GM11168 (cell line): ENCODE results near the gene SURF1.
"Not testable (repeated sequence)": the region's sequence is repeated elsewhere in the genome, so short reads cannot be mapped to it uniquely, and the experiment has no call there.

ENCODE experiments used
- in situ Hi-C: fragments of 300-500 bp; cut with MboI; formaldehyde crosslinking; loops from one replicate; pipeline ENCODE4 v1.12.0; 2022; ENCODE audit warnings: low sequenced_read_pairs; ENCODE audit not compliant: unreplicated experiment

Gene SURF1

GRCh38 chr9:133384736-133385321 is 28.5 kb upstream of the SURF1 start:
- in situ Hi-C loops, result no loop called here

- in situ Hi-C loops, result no loop called here
These were observed 27.2 kb upstream of the SURF1 start for GRCh38 chr9:133383438-133383837.

GRCh38 chr9:133382507-133383141 is 26.3 kb upstream of the SURF1 start:
- in situ Hi-C loops, result no loop called here

GRCh38 chr9:133380734-133381133 is 24.4 kb upstream of the SURF1 start:
- in situ Hi-C loops, result no loop called here

GRCh38 chr9:133379153-133380086 is 23.1 kb upstream of the SURF1 start:
- in situ Hi-C loops, result no loop called here

- in situ Hi-C loops, result no loop called here
These were observed 22.2 kb upstream of the SURF1 start for GRCh38 chr9:133378408-133378962.

- in situ Hi-C loops, result no loop called here
These were observed 21.5 kb upstream of the SURF1 start for GRCh38 chr9:133377721-133378216.

- in situ Hi-C loops, result not testable (repeated sequence)
These were observed 21.0 kb upstream of the SURF1 start for GRCh38 chr9:133377280-133377679.

GRCh38 chr9:133375724-133376654 is 19.7 kb upstream of the SURF1 start, which contains the start of the genes STKLD1 and SURF4:
Gene STKLD1, plus strand, starts transcription at chr9:133376366. Its CDS starts 108 bp downstream, at chr9:133376474.
Gene SURF4, minus strand, starts transcription at chr9:133376060. Its CDS starts 91 bp downstream, at chr9:133375969.
- in situ Hi-C loops, result no loop called here

GRCh38 chr9:133375116-133375723 is 18.9 kb upstream of the SURF1 start:
- in situ Hi-C loops, result no loop called here

- in situ Hi-C loops, result no loop called here
These were observed 18.4 kb upstream of the SURF1 start for GRCh38 chr9:133374612-133375115.

GRCh38 chr9:133372144-133372543 is 15.9 kb upstream of the SURF1 start:
- in situ Hi-C loops, result no loop called here

GRCh38 chr9:133371261-133371711 is 15.0 kb upstream of the SURF1 start:
- in situ Hi-C loops, result no loop called here

- in situ Hi-C loops, result no loop called here
These were observed 14.4 kb upstream of the SURF1 start for GRCh38 chr9:133370685-133371084.

- in situ Hi-C loops, result no loop called here
These were observed 13.6 kb upstream of the SURF1 start for GRCh38 chr9:133369933-133370332.

- in situ Hi-C loops, result no loop called here
These were observed 13.1 kb upstream of the SURF1 start for GRCh38 chr9:133369422-133369821.

GRCh38 chr9:133368249-133368881 is 12.1 kb upstream of the SURF1 start:
- in situ Hi-C loops, result no loop called here

GRCh38 chr9:133367778-133368177 is 11.5 kb upstream of the SURF1 start:
- in situ Hi-C loops, result no loop called here
